HG03196 (cell line): ENCODE measurements around the gene DNAJC18.
"Not testable (repeated sequence)": the region's sequence is repeated elsewhere in the genome, so short reads cannot be mapped to it uniquely, and the experiment has no call there.

Source experiments
- ATAC-seq: cut with Tn5 transposase; IDR thresholded peaks from one replicate; pipeline ENCODE4 v1.9.1; 2021; ENCODE audit not compliant: unreplicated experiment

The DNAJC18 gene

DNA sequence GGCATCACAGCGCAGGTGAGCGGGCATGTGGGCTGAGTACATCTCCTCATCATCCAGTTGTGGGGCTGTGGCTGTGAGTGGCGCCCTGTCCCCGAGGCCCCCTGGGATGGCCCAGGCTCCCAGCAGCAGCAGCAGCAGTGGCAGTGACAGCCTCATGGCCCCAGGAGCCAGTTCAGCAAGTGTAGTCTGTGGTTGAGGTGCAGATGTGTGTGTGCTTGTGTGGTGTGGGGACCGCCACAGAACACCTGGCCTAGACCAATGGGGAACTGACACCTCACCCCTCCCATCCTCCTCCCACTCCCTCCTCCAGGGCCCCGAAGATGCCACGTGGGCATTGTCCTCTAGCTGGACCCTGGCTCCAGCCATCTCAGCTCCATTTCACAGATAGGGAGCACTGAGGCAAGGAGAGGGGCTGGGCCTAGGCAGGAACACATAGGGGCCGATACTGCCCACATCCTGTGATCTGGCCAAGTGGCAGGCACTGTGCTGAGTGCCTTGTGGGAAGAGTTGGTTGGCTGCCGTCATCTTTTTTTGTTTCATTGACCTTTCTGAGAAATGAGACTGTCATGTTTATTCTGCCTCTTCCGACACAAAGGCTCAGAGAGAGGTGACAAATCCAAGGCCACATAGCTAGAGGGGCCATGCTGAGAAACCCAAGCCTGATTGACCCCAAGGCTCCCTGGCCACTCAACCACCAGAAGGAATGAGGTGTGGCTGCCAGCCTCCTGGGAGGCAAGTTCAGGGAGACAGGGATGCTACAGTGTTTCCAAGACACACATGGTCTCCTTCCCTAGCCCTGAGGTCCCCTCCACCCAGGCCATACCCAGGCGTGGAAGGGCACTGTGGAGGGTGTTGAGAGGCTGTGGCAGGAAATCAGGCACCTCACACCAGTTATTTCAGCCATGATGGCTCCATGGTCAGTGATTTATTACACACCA is 49.4 kb downstream of the DNAJC18 start, which contains the start of gene MZB1:
MZB1 (minus strand) TSS at position 213 of the 938 bp plus-strand sequence; CDS start at position 156, 57 bp downstream.
- peak; percentile 37 for ATAC-seq

DNA sequence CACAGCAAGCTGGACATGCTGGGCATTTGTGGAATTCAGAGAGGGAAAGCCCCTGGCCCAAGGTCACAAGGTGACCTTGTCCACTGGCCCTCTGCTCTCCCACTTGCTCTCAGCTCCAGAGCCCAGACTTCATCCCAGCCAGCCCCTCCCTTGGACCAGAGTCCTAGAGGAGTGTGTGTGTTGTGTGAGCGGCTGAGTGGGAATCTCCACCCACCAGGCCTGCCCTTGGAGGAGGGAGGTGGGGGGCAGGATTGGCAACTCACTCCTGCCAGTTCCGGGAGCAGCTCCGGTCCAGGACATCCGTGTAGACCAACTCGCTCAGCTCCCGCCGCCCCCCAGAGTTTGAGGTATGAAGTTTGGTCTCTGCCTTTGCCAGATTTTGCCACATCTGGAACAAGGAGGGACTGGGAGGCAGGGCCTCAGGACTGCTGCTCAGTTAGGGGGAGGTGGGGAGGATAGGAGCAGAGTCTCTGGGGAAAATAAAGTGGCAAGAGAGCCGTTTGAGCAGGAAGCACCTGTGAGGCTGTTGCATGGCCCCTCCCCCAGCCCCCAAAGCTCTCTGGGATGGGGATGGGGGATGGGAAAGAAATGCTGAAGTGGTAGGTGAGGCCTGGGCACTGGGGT is 51.0 kb downstream of the DNAJC18 start:
- no peak for ATAC-seq

DNA sequence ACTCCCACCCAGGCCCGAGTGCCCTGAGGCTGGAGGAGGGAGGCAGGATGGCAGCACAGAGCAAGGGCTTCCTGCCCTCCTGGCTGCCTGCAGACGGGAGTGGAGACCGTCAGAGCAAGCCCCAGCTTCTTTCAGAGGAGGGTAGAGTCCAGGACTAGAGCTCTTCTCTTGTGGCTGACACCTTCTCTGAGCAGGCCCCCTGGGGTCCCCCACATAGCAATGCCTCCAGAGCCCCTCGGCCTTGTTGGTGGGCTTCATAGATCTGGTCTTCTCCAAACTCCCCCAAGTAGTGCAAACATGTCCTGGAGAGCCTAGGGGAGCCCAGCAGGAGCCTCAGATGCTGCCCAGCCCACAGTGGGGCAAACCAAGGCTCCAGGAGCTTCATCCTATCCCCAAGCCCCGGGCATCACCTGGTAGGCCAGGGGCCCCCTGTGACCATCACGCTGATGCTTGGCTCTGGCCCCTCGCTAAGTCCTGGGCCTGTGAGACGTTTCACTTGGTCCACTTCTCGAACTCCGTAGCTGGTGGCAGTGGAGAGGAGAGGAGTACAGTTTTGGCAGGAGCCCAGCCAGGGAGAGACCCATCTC is 51.6 kb downstream of the DNAJC18 start:
- ATAC-seq: no peak

DNA sequence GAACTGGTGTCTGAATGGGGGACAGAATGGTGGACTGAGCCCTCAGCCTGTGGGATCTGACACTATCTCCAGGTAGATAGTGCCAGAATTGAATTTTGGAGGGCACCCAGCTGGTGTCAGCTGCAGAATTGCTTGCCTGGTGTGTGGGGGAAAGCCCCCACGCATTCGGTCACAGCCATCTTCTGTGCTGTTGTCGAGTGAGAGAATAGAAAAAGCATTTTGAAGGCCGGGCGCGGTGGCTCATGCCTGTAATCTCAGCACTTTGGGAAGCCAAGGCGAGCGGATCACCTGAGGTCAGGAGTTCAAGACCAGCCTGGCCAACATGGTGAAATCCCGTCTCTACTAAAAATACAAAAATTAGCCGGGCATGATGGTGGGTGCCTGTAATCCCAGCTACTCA is 52.4 kb downstream of the DNAJC18 start:
- ATAC-seq: not testable (repeated sequence)

DNA sequence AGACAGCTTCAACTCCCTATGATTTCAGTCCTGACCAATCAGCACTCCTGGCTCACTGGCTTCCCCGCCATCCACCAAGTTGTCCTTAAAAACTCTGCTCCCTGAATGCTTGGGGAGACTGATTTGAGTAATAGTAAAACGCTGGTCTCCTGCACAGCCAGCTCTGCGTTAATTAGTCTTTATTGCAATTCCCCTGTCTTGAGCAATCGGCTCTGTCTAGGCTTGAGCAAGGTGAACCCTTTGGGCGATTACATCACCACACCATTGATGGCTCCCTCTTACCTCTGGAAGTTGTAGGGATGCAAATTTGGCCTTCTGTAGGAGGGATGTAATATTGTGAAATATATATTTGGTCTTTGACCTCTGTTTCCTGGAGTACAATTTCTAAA is 53.3 kb downstream of the DNAJC18 start:
- no peak for ATAC-seq

DNA sequence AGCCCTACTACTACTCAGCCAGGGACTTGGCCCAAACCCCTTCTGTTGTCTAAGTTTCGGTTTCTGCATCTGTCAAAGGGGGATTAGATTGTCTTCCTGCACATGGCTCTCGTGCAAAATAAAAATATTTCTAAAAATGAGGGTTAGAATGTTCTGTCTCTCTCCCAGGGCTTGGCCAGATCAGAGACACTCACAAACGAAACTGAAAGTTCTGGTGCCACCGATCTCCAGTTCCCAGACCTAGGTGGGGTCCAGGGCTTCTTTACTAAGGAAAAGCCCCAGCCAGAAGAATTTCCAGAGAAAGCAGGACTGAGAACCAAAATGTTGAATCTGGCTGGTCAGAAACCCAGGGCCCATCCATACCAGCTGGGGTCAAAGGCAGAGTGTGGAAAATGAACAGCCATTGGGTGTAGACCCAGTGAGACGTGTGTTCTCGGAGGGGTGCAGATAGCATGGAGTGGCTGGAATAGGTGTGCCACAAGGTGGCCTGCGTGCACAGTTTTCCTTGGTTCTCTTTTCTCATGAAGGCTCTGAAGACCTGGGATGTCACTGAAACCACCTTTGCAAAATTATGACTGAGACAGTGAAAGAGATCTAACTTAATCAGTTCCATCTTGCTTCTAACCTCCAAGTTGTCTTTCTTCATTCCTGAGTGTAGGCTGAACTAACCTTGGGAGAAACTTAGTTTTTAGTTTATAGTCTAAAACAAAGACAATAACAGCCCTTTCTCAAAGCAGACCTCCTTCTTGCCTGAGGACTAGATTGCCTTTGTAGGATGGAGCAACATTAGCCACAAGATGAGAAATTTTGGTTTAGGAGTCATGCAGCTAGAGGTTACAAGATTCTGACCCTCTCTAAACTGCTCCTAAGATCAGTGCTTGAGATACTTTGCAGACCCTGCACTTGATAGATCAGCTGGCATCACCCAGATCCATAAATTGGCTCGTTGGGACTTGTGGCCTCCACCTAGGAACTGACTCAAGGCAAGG is 54.0 kb downstream of the DNAJC18 start:
- ATAC-seq: no peak

DNA sequence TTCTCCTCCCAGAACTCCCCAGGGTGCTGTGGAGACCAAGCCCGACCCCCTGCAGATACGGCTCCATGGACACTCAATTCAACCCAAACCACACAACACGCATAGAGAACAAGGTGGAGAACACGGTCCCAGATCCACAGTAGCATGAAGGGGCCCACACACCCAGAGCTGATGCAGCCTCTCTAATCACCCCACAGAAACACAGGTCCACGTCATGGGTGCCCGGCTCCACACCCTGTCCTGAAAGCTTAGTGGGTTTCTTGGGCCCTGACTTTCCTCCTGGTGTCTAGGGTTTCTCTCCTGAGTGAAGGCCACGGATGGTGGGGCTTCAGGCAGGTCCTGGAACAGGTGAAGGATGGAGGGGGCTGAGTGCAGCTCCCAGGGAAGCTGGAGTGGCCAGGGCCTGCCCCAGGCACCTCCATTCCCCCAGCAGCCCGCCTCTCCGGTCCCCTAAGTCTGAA is 54.7 kb downstream of the DNAJC18 start:
- no peak for ATAC-seq

DNA sequence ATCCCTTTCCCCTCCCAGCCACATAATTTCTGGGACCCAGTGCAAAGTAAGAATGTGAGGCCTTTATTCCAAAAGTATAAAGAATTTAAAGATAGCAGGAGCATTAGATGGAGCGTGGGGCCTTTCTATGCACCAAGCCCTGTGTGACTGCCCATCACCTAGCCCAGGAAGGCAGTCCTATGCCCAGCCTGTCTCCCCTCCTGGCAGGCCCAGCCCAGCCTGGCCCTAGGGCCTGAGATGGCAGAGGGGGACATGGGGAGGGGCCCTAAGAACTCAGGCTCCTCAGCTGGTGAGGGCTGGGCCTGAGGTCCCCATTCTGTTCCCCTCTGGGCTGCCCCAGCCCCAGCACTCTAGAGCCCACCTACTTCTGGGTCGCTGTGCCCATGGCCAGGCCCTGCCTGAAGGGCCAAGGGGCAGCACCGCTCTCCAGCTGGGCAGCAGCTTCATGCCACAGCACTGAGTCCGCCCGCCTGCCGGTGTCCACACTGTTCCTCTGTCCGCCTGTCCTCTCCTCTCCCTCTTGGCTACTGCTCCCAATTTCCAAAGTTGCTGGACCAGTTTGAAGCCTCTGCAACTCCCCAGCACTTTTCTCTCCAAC is 55.2 kb downstream of the DNAJC18 start:
- ATAC-seq: no peak

DNA sequence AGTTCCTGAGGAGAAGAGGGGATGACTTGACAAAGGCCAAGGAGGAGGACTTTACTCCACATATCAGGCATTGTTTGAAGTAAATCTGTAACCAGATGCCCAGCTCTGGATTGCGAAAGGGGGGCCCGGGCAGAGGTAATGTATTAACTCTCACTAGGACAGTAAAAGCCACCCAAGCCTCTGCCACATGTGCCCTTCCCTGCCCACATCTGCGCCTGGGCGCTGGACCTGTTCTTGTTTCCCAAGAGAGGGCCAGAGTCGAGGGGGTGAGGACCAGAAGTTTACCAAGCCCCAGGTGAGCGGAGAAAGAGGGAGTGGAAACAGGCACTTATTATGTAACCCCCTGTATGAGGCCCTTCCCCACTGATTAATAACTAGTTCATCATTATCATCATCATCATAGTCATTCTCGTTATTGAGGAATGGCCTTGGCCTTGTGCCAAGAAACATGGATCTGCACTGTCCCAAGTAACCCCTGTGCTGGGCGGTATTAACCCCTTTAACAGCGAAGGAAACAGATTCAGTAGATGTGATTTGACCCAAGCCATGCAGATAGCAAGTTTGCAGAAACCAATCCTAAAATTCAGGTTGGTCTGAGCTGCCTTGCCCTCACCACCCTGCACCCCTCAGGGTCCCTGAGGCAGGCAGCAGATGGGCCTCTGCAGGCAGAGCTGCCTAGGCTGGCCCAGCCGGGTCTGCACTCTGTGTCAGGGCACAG is 55.9 kb downstream of the DNAJC18 start, which contains the start of gene SLC23A1:
SLC23A1 (minus strand) TSS at position 23 of the 718 bp plus-strand sequence. CDS start 44 bp downstream, outside the sequence.
- ATAC-seq: no peak

DNA sequence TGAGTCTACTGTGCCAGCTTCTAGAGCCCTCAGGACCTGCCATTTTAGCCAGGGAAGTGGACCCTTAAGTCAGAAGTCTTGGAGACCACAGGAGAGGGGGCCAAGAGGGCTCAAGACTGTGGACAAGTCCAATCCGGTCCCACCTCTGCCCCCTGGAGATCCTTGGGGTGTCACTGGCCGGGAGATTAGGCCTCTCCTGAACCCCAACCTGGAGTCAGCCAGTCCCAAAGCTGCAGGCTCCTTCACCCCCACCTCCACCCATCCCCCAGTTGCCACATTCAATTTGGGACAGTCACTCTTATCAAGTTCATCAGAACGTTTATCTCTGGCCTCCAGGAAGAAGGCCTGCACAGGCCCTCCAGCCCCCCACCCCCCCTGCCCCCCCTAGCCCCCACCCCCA is 56.5 kb downstream of the DNAJC18 start:
- no peak for ATAC-seq

DNA sequence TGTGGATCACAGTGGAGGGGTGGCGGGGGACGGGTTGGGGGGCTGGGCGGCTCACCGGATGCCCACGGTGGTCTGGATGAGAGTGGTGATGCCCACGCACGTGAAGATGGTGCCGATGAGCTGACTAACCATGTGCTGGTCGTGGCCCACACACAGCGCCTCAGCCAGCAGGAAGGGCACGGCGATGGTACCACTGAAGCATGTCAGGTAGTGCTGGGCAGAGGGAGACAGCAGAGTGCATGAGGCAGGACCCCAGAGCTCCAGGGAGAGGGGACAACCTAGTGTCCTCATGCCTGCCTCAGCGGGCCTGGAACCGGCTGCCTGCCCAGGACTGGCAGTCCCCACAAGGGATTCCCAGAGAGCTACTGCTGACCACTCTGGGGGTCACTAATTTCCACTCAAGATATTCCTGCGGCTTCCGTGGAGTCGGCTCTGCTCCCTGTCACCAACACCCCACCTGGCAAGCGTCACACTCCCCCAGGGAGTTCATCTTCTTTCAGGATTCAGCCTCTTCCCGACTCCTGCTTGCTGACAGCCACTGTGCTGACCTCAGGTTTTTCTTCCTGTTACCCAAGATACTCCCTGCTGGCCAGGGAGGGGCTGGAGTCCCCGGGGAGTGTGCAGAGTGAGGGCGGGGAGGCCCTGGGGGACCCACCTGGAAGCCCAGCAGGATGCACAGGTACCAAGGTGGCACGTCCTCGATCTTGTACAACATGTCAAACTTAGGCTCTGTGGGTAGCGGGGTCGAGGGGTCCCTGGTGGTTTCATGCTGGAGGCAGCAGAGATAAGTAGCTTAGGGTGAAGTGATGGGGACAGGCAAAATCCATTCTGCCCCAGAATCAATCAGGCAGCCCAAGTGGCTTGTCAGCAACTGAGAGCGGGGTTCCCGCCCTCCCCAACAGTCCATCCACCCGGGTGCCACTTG is 57.2 kb downstream of the DNAJC18 start:
- ATAC-seq: no peak

DNA sequence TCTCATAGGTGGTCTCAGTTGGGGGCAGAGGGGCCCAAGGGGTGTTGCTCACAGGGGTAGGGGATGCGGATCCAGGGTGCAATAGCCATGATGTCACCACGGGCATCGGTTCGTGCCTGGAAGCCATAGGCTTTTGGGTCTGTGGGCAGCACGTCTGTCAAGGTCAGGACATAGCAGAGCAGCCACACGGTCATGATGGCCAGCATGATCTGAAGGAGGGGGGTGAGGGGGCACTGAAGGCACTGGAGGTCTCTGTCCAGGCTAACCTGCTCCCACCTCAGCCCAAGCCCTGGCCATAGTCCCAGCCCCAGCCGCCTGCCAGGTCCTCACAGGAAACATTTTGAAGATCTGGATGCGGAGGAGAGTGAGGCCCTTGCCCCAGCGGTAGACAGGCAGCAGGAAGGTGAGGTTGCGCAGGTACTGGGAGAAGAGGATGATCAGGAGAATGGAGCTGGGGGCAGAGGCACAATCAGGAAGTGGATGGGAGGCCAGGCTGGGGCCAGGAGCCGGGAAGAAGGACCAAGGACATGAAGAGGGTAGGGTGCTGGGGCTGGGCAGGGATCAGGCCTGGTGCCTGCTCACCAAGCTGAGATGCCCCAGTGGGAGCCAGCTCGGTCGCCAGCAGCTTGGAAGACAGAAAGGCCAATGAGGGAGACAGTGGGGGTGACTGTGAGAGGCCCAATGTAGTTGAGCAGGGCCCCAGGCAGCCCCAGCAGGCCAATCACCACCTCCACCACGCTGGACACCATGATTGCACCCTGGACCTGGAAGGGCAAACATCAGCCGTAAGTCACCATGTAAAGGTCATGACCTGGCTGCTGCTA is 59.5 kb downstream of the DNAJC18 start:
- ATAC-seq: no peak

DNA sequence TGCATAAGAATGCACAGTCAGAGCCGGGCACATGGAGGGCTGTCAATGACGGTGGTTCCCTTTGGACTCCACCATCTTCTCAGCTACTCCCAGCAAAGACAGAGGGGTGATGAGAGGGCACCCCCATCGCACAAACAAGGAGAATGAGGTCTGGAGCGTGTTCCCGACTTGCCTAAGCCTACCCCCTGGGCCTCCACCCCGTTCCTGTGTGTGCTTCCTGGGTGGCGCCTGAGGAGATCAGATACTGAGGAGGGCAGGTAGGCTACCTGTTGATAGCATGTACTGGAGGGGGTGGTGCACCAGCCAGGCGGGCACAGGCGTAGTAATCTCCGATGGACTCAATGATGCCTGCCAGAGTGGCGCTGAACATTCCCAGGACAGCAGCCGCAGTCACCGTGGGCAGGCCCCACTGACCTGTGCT is 60.4 kb downstream of the DNAJC18 start:
- no peak for ATAC-seq

DNA sequence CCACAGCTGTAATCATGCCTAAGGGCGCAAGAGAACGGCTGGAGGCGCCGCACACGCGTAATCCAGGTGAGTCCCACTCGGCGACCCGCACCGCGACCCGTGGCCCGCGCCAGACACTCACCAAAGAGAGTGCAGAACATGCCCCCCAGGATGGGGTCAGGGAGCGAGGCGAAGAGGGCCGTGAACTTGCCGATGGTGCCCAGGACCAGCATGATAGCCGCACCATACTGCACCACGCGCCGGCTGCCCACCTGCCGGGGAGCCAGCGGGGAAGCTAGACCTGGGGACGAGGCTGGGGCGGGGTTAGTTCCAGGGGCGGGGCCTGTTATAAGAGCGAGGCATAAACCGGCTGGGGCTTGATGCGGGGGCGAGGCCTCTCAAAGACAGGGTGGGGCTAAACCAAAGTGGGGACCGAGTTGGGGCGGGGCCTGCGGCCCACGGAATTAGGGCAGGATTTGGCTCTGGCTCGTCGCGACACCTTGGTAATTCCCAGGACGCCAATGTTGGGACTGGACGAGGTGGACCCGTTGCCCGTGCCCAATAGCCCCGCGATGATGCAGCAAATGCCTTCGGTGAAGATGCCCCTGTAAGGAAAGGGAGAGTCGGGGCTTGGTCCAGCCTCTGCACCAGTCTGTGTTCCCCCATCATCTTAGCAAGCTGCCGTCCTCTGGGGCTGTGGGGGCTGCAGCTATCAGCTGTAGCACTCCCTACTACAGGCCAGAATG is 61.1 kb downstream of the DNAJC18 start:
- no peak for ATAC-seq

DNA sequence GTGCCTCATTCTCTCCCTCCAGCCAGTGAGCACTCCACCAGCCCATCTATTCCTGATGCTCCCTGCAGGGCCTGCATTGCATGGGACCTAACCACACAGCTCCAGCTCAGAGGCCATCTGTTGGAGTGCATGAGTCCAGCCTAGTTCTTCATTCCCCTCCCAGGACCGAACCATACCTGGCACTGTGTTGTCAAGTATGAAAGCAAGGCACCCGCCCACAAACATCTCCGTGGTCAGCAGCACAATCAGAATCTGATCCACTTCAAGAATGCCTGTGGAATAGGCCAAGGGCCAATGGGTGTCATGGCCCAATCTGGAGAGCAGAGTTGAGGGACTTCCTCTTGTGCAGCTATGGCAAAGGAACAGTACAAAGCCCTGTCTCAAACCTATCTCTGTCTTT is 62.1 kb downstream of the DNAJC18 start:
- ATAC-seq: no peak

DNA sequence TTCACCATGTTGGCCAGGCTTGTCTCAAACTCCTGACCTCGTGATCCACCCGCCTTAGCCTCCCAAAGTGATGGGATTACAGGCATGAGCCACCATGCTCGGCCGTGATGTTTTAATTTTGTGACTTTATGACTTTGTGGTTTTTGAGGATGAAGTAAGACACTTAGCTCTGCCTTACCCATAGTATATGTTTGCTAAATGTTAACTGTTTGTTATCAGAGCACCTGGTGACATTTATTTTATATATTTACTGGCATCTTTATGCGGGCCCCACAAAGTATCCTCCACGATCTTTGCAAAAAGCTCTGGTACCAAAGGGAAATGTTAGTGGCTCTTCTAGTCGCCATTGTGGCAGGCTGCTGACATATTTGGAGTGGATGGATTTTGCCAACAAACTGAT is 63.0 kb downstream of the DNAJC18 start:
- ATAC-seq: no peak

DNA sequence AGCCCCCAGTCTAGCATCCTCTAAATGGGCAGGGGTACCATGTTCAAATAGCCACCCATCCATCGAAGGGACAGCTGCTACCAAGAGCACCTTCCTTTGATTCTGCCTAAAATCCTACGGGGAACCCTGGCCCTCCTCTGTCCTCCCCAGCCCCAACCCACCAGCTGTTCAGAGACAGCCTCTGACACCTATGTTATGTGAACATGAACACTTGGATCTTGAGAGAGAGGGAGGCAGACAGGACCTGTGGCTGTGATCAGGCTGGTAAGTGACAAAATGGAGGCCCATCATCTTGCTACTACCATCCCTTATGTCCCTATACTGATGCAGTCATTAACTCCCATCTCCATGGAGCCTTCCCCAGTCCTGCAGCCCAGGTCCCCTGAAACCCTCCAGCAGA is 64.4 kb downstream of the DNAJC18 start:
- ATAC-seq: no peak
